ENCODE data around the gene PELI1. TPM values are rescaled to one million over a fixed set of nuclear protein-coding genes. Genes with fewer than 3 reads are reported as not detected.
A peak's percentile ranks its signal among the peaks of the same experiment; 100 is the strongest.

The PELI1 gene
- total RNA-seq, 1 experiment from 2014 or later = 61.0 TPM

DNA sequence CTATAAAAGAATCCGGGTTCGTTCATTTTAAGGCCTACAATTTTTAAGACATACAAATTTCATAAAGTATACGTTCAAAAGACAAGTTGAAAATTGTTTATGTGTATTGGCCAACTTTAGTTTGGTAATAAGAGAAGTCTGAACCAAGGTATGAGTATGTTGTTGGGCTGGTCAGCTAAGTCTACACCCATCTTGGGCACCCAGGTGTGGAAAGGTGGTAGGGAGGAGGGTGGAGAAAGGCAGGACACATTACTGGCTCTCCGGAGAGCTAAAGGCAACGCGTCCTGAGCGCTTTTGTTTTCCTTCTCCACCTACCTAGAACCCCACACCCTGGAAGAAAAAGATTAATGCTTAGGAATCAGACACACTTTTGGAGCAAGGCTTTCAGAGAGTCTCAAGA, 899 bp upstream of the PELI1 start:
- Histone ChIP-seq H4K8ac (replicated peaks; ENCODE audit: insufficient read length, low read depth, low read length) (no peak overlapping the region), H4K91ac (ENCODE audit: insufficient read length, low read depth, low read length) (no peak overlapping the region), H3K56ac (ENCODE audit: insufficient read length, low read depth, low read length) (no peak overlapping the region), H3K14ac (ENCODE audit: insufficient read depth, low read length) (no peak overlapping the region), H4K5ac (ENCODE audit: insufficient read length, low read depth, low read length) (no peak overlapping the region), H3T11ph (ENCODE audit: low read length) (no peak overlapping the region), H2BK120ac (ENCODE audit: low read depth, low read length, poor library complexity, severe bottlenecking) (no peak overlapping the region), H3K79me2 (ENCODE audit: insufficient read depth, low read length) (peaks cover 12% of the 10 kb centered on the region; the same call in 1 of the 2 replicates), H3K27me3 (ENCODE audit: insufficient read depth, low read length) (no peaks in the 10 kb centered on the region), H4K20me1 (ENCODE audit: control insufficient read depth, insufficient read depth, insufficient read length) (no peaks in the 10 kb centered on the region), H2BK20ac (ENCODE audit: low read depth, low read length, poor library complexity, severe bottlenecking) (no peak overlapping the region), H3K79me1 (ENCODE audit: insufficient read depth, low read depth, low read length, poor library complexity, severe bottlenecking) (no peaks in the 10 kb centered on the region), H3K23me2 (ENCODE audit: insufficient read length, low read depth, low read length, poor library complexity, severe bottlenecking) (peaks cover 2% of the 10 kb centered on the region), H3K4ac (ENCODE audit: low read depth, low read length) (no peak overlapping the region), H2BK15ac (ENCODE audit: low read depth, low read length) (no peak overlapping the region), H3K4me1 (ENCODE audit: insufficient read depth, low read length) (peaks cover 3% of the 10 kb centered on the region; the same call in 1 of the 2 replicates), H2AFZ (ENCODE audit: low read length) (no peak overlapping the region), H3K18ac (ENCODE audit: insufficient read length, low read depth, low read length) (peak overlapping the region; percentile 5), H2AK5ac (ENCODE audit: insufficient read length, low read length) (no peak overlapping the region), H3K9me3 (ENCODE audit: control insufficient read depth, low read depth, low read length) (no peaks in the 10 kb centered on the region), H3K9ac (ENCODE audit: extremely low read depth, insufficient read length, low read length) (no peak overlapping the region), H3K27ac (ENCODE audit: insufficient read length, low read depth, low read length) (no peak overlapping the region), H3K4me2 (ENCODE audit: insufficient read depth, insufficient read length, low read length) (no peak overlapping the region), H2BK5ac (ENCODE audit: insufficient read length, low read length) (no peak overlapping the region), H3K23ac (ENCODE audit: insufficient read length, low read depth, low read length) (no peak overlapping the region), H2BK12ac (ENCODE audit: insufficient read length, low read depth, low read length) (no peak overlapping the region)
- Mint-ChIP-seq H3K36me3 (ENCODE audit: insufficient read depth in 1 of 3, low read depth in 3 of 3) (peaks cover 0 to 6% (median 4%) of the 10 kb centered on the region in 3 experiments; a peak in 4 of 7 replicates), H3K4me1 (peaks cover 22 to 25% of the 10 kb centered on the region in 2 experiments), H3K9me3 (no peaks in the 10 kb centered on the region; a peak in 2 of 5 replicates), H3K27ac (no peak overlapping the region), H3K4me3 (no peak overlapping the region; a peak in 1 of 5 replicates), H3K27me3 (ENCODE audit: low read depth) (no peaks in the 10 kb centered on the region)
- no peak for DNase-seq
- TF ChIP-seq, protein P1, sequence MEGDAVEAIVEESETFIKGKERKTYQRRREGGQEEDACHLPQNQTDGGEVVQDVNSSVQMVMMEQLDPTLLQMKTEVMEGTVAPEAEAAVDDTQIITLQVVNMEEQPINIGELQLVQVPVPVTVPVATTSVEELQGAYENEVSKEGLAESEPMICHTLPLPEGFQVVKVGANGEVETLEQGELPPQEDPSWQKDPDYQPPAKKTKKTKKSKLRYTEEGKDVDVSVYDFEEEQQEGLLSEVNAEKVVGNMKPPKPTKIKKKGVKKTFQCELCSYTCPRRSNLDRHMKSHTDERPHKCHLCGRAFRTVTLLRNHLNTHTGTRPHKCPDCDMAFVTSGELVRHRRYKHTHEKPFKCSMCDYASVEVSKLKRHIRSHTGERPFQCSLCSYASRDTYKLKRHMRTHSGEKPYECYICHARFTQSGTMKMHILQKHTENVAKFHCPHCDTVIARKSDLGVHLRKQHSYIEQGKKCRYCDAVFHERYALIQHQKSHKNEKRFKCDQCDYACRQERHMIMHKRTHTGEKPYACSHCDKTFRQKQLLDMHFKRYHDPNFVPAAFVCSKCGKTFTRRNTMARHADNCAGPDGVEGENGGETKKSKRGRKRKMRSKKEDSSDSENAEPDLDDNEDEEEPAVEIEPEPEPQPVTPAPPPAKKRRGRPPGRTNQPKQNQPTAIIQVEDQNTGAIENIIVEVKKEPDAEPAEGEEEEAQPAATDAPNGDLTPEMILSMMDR (conservative IDR thresholded peaks at IDR 0.05) = no peak
- WGBS (ENCODE audit: extremely low coverage, insufficient read length, low lambda C conversion rate) = no CpG with 5 or more reads among the region's 7 CpGs

Measured in H9 (cell line).